GM15510 (cell line): Measurements from ENCODE around the gene KDM2A.

ENCODE experiments used
- POLR2A ChIP-seq: IDR thresholded peaks from 3 replicates; pipeline ENCODE4 v1.6.1; 2011; ENCODE audit warnings: borderline replicate concordance; ENCODE audit not compliant: insufficient read length; ENCODE audit errors: extremely low read depth

The KDM2A gene

GRCh38 chr11:67287355-67288197, 168.5 kb downstream of the KDM2A start:
- TF ChIP-seq POLR2A, result no peak

GRCh38 chr11:67288198-67288451, 169.1 kb downstream of the KDM2A start:
- TF ChIP-seq POLR2A, result no peak

- TF ChIP-seq POLR2A, result peak; percentile 86
Observed at GRCh38 chr11:67288452-67289225, 169.6 kb downstream of the KDM2A start.

GRCh38 chr11:67289226-67289650, 170.2 kb downstream of the KDM2A start, which contains the start of gene ANKRD13D:
TSS of gene ANKRD13D (plus strand) at chr11:67289303. CDS start at chr11:67289461, 158 bp downstream.
- peak; percentile 2 for TF ChIP-seq POLR2A

GRCh38 chr11:67289651-67290479, 170.8 kb downstream of the KDM2A start:
- no peak for TF ChIP-seq POLR2A

GRCh38 chr11:67290801-67291200, 171.7 kb downstream of the KDM2A start:
- no peak for TF ChIP-seq POLR2A

GRCh38 chr11:67291481-67292381, 172.7 kb downstream of the KDM2A start:
- TF ChIP-seq POLR2A, result no peak

GRCh38 chr11:67292671-67293070, 173.6 kb downstream of the KDM2A start:
- no peak for TF ChIP-seq POLR2A

- no peak for TF ChIP-seq POLR2A
Observed at GRCh38 chr11:67293090-67293489, 174.0 kb downstream of the KDM2A start.

- no peak for TF ChIP-seq POLR2A
Observed at GRCh38 chr11:67295846-67296245, 176.8 kb downstream of the KDM2A start.

- TF ChIP-seq POLR2A, result no peak
Observed at GRCh38 chr11:67298786-67299185, 179.7 kb downstream of the KDM2A start.

- no peak for TF ChIP-seq POLR2A
Observed at GRCh38 chr11:67299471-67300191, 180.6 kb downstream of the KDM2A start.

GRCh38 chr11:67300256-67300755, 181.2 kb downstream of the KDM2A start:
- TF ChIP-seq POLR2A, result no peak
